Left renal cortex interstitium (tissue), 4 donors: ENCODE results near the gene NDUFAF2. TPM values are rescaled to one million over a fixed set of nuclear protein-coding genes. Genes with fewer than 3 reads are reported as not detected.

ENCODE experiments used
- polyA plus RNA-seq, 4 donors: library from polyadenylated mRNA; unstranded; fragments of 120-200 nt; gene quantifications; one replicate each; pipeline ENCODE4 v1.2.1, GENCODE V29; 2013; ENCODE audit not compliant: insufficient read length in 4 of 4

The NDUFAF2 gene
- polyA plus RNA-seq, 4 donors, result 29.7 to 36.7 (median 33.3) TPM

Other genes starting within 250 kb of the NDUFAF2 start
- 10 to 100 TPM; 23.8 to 29.0 (median 26.9) TPM for gene DEPDC1B, start 245.0 kb upstream of the NDUFAF2 start, polyA plus RNA-seq
- gene ELOVL7, start 100.9 kb upstream of the NDUFAF2 start, polyA plus RNA-seq, result 10 to 100 TPM; 12.9 to 20.8 (median 17.0) TPM
- 10 to 100 TPM; 22.5 to 25.5 (median 24.9) TPM for gene ERCC8, start 135 bp upstream of the NDUFAF2 start, polyA plus RNA-seq
- gene SMIM15, start 217.3 kb downstream of the NDUFAF2 start, polyA plus RNA-seq, result 10 to 100 TPM; 82.8 to 97.9 (median 90.3) TPM